ENCODE data around the gene KCNMA1. TPM values are rescaled to one million over a fixed set of nuclear protein-coding genes. Genes with fewer than 3 reads are reported as not detected.

KCNMA1 gene
- total RNA-seq, 2 donors from 2014 or later, result 168 to 188 TPM

GRCh38 chr10:76917071-76917470, 720.5 kb downstream of the KCNMA1 start:
- H3K4me3 ChIP-seq, result no peak overlapping the region
- peaks cover 3% of the 10 kb centered on the region for H3K36me3 ChIP-seq
- peaks cover 0 to 20% of the 10 kb centered on the region in 2 donors for H3K4me1 ChIP-seq (ENCODE audit: control insufficient read depth in 1 of 2, low read depth in 2 of 2)
- H3K27ac ChIP-seq, result no peak overlapping the region
- ATAC-seq (ENCODE audit: insufficient number of reproducible peaks, low FRiP score, low read depth), result no peak
- H3K27me3 ChIP-seq (replicated peaks; ENCODE audit: insufficient read depth), result no peaks in the 10 kb centered on the region
- no peak for DNase-seq (ENCODE audit: low spot score)
- TF ChIP-seq, protein P1, sequence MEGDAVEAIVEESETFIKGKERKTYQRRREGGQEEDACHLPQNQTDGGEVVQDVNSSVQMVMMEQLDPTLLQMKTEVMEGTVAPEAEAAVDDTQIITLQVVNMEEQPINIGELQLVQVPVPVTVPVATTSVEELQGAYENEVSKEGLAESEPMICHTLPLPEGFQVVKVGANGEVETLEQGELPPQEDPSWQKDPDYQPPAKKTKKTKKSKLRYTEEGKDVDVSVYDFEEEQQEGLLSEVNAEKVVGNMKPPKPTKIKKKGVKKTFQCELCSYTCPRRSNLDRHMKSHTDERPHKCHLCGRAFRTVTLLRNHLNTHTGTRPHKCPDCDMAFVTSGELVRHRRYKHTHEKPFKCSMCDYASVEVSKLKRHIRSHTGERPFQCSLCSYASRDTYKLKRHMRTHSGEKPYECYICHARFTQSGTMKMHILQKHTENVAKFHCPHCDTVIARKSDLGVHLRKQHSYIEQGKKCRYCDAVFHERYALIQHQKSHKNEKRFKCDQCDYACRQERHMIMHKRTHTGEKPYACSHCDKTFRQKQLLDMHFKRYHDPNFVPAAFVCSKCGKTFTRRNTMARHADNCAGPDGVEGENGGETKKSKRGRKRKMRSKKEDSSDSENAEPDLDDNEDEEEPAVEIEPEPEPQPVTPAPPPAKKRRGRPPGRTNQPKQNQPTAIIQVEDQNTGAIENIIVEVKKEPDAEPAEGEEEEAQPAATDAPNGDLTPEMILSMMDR (IDR thresholded peaks at IDR 0.05), result no peak
- H3K9me3 ChIP-seq, result no peaks in the 10 kb centered on the region

GRCh38 chr10:76916536-76916935, 721.1 kb downstream of the KCNMA1 start:
- H3K27me3 ChIP-seq (replicated peaks; ENCODE audit: insufficient read depth), result no peaks in the 10 kb centered on the region
- DNase-seq (ENCODE audit: low spot score) (no peak), ATAC-seq (ENCODE audit: insufficient number of reproducible peaks, low FRiP score, low read depth) (no peak)
- no peak overlapping the region for H3K27ac ChIP-seq
- H3K4me3 ChIP-seq, result no peak overlapping the region
- TF ChIP-seq, protein P1 (IDR thresholded peaks at IDR 0.05), result no peak
- H3K4me1 ChIP-seq (ENCODE audit: control insufficient read depth in 1 of 2, low read depth in 2 of 2), result peaks cover 0 to 16% of the 10 kb centered on the region in 2 donors
- H3K9me3 ChIP-seq, result no peaks in the 10 kb centered on the region
- peaks cover 3% of the 10 kb centered on the region for H3K36me3 ChIP-seq

GRCh38 chr10:76915316-76915715, 722.3 kb downstream of the KCNMA1 start:
- TF ChIP-seq, protein P1 (IDR thresholded peaks at IDR 0.05), result no peak
- ATAC-seq (ENCODE audit: insufficient number of reproducible peaks, low FRiP score, low read depth) (no peak), DNase-seq (ENCODE audit: low spot score) (no peak)
- Histone ChIP-seq H3K27ac (no peak overlapping the region), H3K4me3 (no peak overlapping the region), H3K27me3 (replicated peaks; ENCODE audit: insufficient read depth) (no peaks in the 10 kb centered on the region), H3K4me1 (ENCODE audit: control insufficient read depth in 1 of 2, low read depth in 2 of 2) (peaks cover 0 to 25% of the 10 kb centered on the region in 2 donors), H3K36me3 (peaks cover 3% of the 10 kb centered on the region), H3K9me3 (no peaks in the 10 kb centered on the region)

GRCh38 chr10:76911184-76911583, 726.4 kb downstream of the KCNMA1 start:
- no peak overlapping the region for H3K27ac ChIP-seq
- DNase-seq (ENCODE audit: low spot score) (no peak), ATAC-seq (ENCODE audit: insufficient number of reproducible peaks, low FRiP score, low read depth) (no peak)
- H3K36me3 ChIP-seq, result peaks cover 14% of the 10 kb centered on the region
- TF ChIP-seq, protein P1 (IDR thresholded peaks at IDR 0.05), result no peak
- peaks cover 0 to 13% of the 10 kb centered on the region in 2 donors for H3K4me1 ChIP-seq (ENCODE audit: control insufficient read depth in 1 of 2, low read depth in 2 of 2)
- H3K27me3 ChIP-seq (replicated peaks; ENCODE audit: insufficient read depth), result no peaks in the 10 kb centered on the region
- no peak overlapping the region for H3K4me3 ChIP-seq
- no peaks in the 10 kb centered on the region for H3K9me3 ChIP-seq

- Histone ChIP-seq H3K27me3 (replicated peaks; ENCODE audit: insufficient read depth) (no peaks in the 10 kb centered on the region), H3K4me1 (ENCODE audit: control insufficient read depth in 1 of 2, low read depth in 2 of 2) (peaks cover 0 to 13% of the 10 kb centered on the region in 2 donors), H3K4me3 (no peak overlapping the region), H3K9me3 (no peaks in the 10 kb centered on the region), H3K27ac (no peak overlapping the region), H3K36me3 (peaks cover 14% of the 10 kb centered on the region)
- TF ChIP-seq, protein P1 (IDR thresholded peaks at IDR 0.05), result no peak
- DNase-seq (ENCODE audit: low spot score) (no peak), ATAC-seq (ENCODE audit: insufficient number of reproducible peaks, low FRiP score, low read depth) (no peak)
Measured at GRCh38 chr10:76910184-76910962, 727.2 kb downstream of the KCNMA1 start.
